HepG2 (cell line): ENCODE data around the gene FRK. TPM values are rescaled to one million over a fixed set of nuclear protein-coding genes. Genes with fewer than 3 reads are reported as not detected.

Experiments used
- BCL6 ChIP-seq: IDR thresholded peaks from 2 replicates; pipeline ENCODE4 v1.6.1; 2016; ENCODE audit warnings: missing genetic modification reagents, missing compliant biosample characterization
- ESRRA ChIP-seq: sonication (generic); formaldehyde crosslinking; IDR thresholded peaks from 2 replicates; pipeline ENCODE4 v1.5.1; 2020; ENCODE audit warnings: mild to moderate bottlenecking, low read depth, missing genetic modification reagents
- EZH2 ChIP-seq: conservative IDR thresholded peaks from 2 replicates; pipeline ENCODE4 v1.6.1; 2012; ENCODE audit warnings: mild to moderate bottlenecking, low read depth, low read length, moderate library complexity
- HOXA3 ChIP-seq: sonication (generic); formaldehyde crosslinking; IDR thresholded peaks from 2 replicates; pipeline ENCODE4 v1.5.0; 2020; ENCODE audit warnings: missing genetic modification reagents
- ISX ChIP-seq: sonication (generic); formaldehyde crosslinking; conservative IDR thresholded peaks from 2 replicates; pipeline ENCODE4 v1.5.0; 2020; ENCODE audit warnings: missing genetic modification reagents
- KAT2B ChIP-seq: fragments of 150-350 bp; IDR thresholded peaks from 2 replicates; pipeline ENCODE4 v1.6.1; 2014; ENCODE audit warnings: low read depth, low read length, borderline replicate concordance
- KDM5B ChIP-seq: sonication (generic); formaldehyde crosslinking; IDR thresholded peaks from 2 replicates; pipeline ENCODE4 v1.4.0; 2020; ENCODE audit warnings: missing genetic modification reagents, mild to moderate bottlenecking, borderline replicate concordance
- KLF13 ChIP-seq: sonication (generic); formaldehyde crosslinking; IDR thresholded peaks from 2 replicates; pipeline ENCODE4 v1.4.0; 2020; ENCODE audit warnings: mild to moderate bottlenecking, missing genetic modification reagents
- MIER3 ChIP-seq: IDR thresholded peaks from 2 replicates; pipeline ENCODE4 v1.6.1; 2016; ENCODE audit warnings: missing compliant biosample characterization, borderline replicate concordance
- MTF1 ChIP-seq: sonication (generic); formaldehyde crosslinking; IDR thresholded peaks from 2 replicates; pipeline ENCODE4 v1.5.0; 2020; ENCODE audit warnings: missing genetic modification reagents
- SETDB1 ChIP-seq: sonication (generic); formaldehyde crosslinking; IDR thresholded peaks from 2 replicates; pipeline ENCODE4 v1.5.1; 2020; ENCODE audit warnings: missing genetic modification reagents, mild to moderate bottlenecking, borderline replicate concordance
- SKI ChIP-seq: fragments of 450-650 bp; IDR thresholded peaks from one replicate; pipeline ENCODE4 v1.6.1; 2018; ENCODE audit warnings: mild to moderate bottlenecking; ENCODE audit not compliant: partially characterized antibody
- SPEN ChIP-seq: sonication (generic); formaldehyde crosslinking; IDR thresholded peaks from 2 replicates; pipeline ENCODE4 v1.5.1; 2020; ENCODE audit warnings: low read depth, mild to moderate bottlenecking, missing genetic modification reagents
- WIZ ChIP-seq: sonication (generic); formaldehyde crosslinking; IDR thresholded peaks from 2 replicates; pipeline ENCODE4 v1.5.1; 2020; ENCODE audit warnings: mild to moderate bottlenecking, missing genetic modification reagents
- XRCC5 ChIP-seq: fragments of 200-400 bp; formaldehyde crosslinking; optimal IDR thresholded peaks from 2 replicates; pipeline ENCODE3; 2017; ENCODE audit warnings: mild to moderate bottlenecking, low read length
- ZFP36L1 ChIP-seq: sonication (generic); formaldehyde crosslinking; IDR thresholded peaks from 2 replicates; pipeline ENCODE4 v1.8.0; 2022; ENCODE audit warnings: mild to moderate bottlenecking, missing genetic modification reagents, moderate library complexity
- ZFP36L2 ChIP-seq: sonication (generic); formaldehyde crosslinking; IDR thresholded peaks from 2 replicates; pipeline ENCODE4 v1.4.0; 2020; ENCODE audit warnings: missing genetic modification reagents
- ZNF326 ChIP-seq: sonication (generic); formaldehyde crosslinking; IDR thresholded peaks from 2 replicates; pipeline ENCODE4 v1.4.0; 2020; ENCODE audit warnings: missing genetic modification reagents, borderline replicate concordance
- ZNF484 ChIP-seq: sonication (generic); formaldehyde crosslinking; IDR thresholded peaks from 2 replicates; pipeline ENCODE4 v1.5.1; 2020; ENCODE audit warnings: mild to moderate bottlenecking, low read depth, missing genetic modification reagents, borderline replicate concordance
- ZNF644 ChIP-seq: IDR thresholded peaks from 2 replicates; pipeline ENCODE4 v1.6.1; 2016; ENCODE audit warnings: low read depth
- polyA plus RNA-seq, 8 experiments: library from polyadenylated mRNA; depleted of rRNA in 3 of 8; stranded (reverse) in 7 of 8; unstranded in 1 of 8; fragments of >200 nt; fragmentation: Illumina TruSeq in 4 of 8; extraction: Trizol in 4 of 8; gene quantifications; 2 replicates each; pipeline versions ENCODE4 v1.2.1 to v1.2.3, GENCODE V29; 2011 to 2016; ENCODE audit warnings: low read depth in 4 of 8, missing spikeins in 1 of 8, mixed read lengths in 1 of 8; ENCODE audit not compliant: insufficient read depth in 1 of 8
- total RNA-seq, 5 experiments: library from RNA; depleted of rRNA; stranded (reverse); fragments of >200 nt; fragmentation: Illumina TruSeq; extraction: Trizol; gene quantifications; 2 replicates each; pipeline ENCODE4 v1.2.3, GENCODE V29; 2016; ENCODE audit warnings: low read depth in 1 of 5
- TF ChIP-seq, protein P1 (sequence below): sonication (generic); formaldehyde crosslinking; IDR thresholded peaks from 2 replicates; pipeline ENCODE4 v1.4.0; 2020; ENCODE audit warnings: mild to moderate bottlenecking, missing genetic modification reagents

FRK gene
- total and polyA plus RNA-seq, 2 of the 13 experiments (the other 11 are each of a cell fraction or from before 2014, with no cell fraction given) = 1.3 to 2.9 TPM

DNA sequence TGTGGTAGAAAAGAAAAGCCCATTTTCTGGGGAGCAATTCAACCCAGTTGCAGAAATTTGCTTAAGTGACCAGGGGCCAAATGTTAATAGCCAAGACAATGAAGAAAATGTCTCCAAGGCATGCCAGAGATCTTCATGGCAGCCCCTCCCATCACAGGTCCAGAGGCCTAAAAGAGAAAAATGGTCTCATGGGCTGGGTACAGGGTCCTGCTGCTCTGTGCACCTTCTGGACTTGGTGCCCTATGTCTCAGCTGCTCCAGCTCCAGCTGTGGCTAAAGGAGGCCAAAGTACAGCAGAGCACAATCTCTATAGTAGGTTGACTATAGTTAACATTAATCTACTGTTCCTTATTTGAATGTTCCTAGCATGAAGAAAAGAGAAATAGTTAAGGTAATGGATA is 44.7 kb downstream of the FRK start (continued):
- TF ChIP-seq XRCC5 (peak; percentile 60), BCL6 (CRISPR knock-in tag) (no peak), HOXA3 (peak; percentile 51; the same call in 1 of the 2 replicates), ESRRA (0 out of 2 replicates have a peak, but pooled peaks have one; percentile 37), SPEN (CRISPR knock-in tag) (no peak), ZNF484 (no peak), SETDB1 (CRISPR knock-in tag) (no peak), ZNF644 (CRISPR knock-in tag) (peak; percentile 73; the same call in 1 of the 2 replicates), EZH2 (no peak), ZNF326 (CRISPR knock-in tag) (no peak), WIZ (CRISPR knock-in tag) (no peak), ZFP36L1 (no peak), KLF13 (no peak), ISX (CRISPR knock-in tag) (no peak), MTF1 (no peak), ZFP36L2 (CRISPR knock-in tag) (no peak), KDM5B (no peak), MIER3 (CRISPR knock-in tag) (no peak), SKI (no peak), KAT2B (no peak)
- TF ChIP-seq, protein P1, sequence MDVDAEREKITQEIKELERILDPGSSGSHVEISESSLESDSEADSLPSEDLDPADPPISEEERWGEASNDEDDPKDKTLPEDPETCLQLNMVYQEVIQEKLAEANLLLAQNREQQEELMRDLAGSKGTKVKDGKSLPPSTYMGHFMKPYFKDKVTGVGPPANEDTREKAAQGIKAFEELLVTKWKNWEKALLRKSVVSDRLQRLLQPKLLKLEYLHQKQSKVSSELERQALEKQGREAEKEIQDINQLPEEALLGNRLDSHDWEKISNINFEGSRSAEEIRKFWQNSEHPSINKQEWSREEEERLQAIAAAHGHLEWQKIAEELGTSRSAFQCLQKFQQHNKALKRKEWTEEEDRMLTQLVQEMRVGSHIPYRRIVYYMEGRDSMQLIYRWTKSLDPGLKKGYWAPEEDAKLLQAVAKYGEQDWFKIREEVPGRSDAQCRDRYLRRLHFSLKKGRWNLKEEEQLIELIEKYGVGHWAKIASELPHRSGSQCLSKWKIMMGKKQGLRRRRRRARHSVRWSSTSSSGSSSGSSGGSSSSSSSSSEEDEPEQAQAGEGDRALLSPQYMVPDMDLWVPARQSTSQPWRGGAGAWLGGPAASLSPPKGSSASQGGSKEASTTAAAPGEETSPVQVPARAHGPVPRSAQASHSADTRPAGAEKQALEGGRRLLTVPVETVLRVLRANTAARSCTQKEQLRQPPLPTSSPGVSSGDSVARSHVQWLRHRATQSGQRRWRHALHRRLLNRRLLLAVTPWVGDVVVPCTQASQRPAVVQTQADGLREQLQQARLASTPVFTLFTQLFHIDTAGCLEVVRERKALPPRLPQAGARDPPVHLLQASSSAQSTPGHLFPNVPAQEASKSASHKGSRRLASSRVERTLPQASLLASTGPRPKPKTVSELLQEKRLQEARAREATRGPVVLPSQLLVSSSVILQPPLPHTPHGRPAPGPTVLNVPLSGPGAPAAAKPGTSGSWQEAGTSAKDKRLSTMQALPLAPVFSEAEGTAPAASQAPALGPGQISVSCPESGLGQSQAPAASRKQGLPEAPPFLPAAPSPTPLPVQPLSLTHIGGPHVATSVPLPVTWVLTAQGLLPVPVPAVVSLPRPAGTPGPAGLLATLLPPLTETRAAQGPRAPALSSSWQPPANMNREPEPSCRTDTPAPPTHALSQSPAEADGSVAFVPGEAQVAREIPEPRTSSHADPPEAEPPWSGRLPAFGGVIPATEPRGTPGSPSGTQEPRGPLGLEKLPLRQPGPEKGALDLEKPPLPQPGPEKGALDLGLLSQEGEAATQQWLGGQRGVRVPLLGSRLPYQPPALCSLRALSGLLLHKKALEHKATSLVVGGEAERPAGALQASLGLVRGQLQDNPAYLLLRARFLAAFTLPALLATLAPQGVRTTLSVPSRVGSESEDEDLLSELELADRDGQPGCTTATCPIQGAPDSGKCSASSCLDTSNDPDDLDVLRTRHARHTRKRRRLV (CRISPR knock-in tag) = no peak
